HG02763 (cell line): Measurements from ENCODE around the gene DHX34.
"Not testable (repeated sequence)": the region's sequence is repeated elsewhere in the genome, so short reads cannot be mapped to it uniquely, and the experiment has no call there.

ENCODE experiments used
- ATAC-seq: cut with Tn5 transposase; IDR thresholded peaks from one replicate; pipeline ENCODE4 v1.9.1; 2021; ENCODE audit warnings: mild to moderate bottlenecking, moderate library complexity; ENCODE audit not compliant: unreplicated experiment

DHX34 gene

DNA sequence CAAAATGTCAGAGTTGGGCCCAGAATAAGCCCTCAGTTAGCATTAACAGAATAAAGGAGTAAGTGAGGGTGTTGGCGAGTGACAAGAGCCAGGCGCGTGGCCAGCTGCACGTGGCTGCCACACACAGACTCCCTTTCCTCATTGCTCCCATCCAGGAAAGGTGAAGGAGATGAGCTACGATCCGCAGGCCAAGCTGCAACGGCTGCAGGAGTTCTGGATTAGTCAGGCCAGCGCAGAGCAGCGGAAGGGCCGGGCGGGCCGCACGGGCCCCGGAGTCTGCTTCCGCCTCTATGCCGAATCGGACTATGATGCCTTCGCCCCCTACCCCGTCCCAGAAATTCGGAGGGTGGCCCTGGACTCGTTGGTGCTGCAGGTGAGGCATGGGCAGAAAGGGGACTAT lies 13.2 kb downstream of the DHX34 start:
- no peak for ATAC-seq

GRCh38 chr19:47363758-47364531 lies 14.8 kb downstream of the DHX34 start:
- ATAC-seq = no peak

- not testable (repeated sequence) for ATAC-seq
Observed at GRCh38 chr19:47365455-47365854, 16.3 kb downstream of the DHX34 start.

DNA sequence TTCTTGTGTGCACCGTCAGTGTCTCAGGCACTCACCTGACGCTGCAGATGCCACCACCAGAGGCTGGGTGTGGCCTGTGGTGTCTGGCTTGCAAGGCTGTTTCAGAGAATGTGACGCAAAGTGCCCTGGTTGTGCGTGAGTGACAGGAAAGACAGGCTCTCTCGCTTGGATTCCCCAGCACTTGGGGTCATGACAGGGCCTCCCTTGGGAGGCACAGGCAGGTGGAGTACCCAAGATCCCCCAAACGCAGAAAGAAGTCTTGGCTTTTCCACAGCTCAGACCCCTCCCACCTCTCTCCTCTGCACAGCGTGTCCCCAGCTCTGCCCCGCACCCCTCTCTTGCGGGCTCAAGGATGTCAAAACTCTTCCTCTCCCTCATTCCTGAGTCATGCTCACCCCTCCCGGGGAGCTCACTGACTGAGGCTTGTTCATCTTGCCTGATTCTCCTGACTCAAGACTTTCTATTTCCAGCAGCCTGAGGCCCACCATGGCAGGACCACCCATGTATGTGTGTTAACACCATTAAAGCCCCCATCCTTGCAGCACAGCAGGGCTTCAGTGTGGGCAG lies 21.0 kb downstream of the DHX34 start:
- no peak for ATAC-seq

DNA sequence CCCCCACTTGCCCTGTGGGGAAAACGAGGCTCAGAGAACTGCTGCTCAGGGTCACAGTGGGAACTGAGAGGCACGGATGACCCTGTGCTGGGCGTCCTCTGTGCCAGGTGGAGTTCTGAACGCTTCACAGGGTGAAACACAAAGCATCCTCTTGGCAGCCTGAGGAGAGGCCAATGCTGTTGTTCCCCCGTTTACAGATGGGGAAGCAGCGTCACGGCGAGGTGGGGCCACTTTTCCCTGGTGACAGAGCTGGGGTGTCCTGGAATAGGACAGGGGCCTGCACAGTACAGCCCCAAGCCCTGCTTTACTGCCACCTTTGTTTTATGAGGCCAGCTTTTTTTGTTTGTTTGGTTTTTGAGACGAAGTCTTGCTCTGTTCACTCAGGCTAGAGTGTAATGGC lies 22.1 kb downstream of the DHX34 start:
- ATAC-seq = no peak

- ATAC-seq = no peak
Observed at GRCh38 chr19:47372603-47373002, 23.5 kb downstream of the DHX34 start.

- no peak for ATAC-seq
Observed at GRCh38 chr19:47373246-47374240, 24.4 kb downstream of the DHX34 start.

- no peak for ATAC-seq
Observed at GRCh38 chr19:47374876-47375693, 26.0 kb downstream of the DHX34 start.

- no peak for ATAC-seq
Observed at GRCh38 chr19:47375694-47376588, 26.8 kb downstream of the DHX34 start.

GRCh38 chr19:47376589-47377144 lies 27.6 kb downstream of the DHX34 start:
- no peak for ATAC-seq

DNA sequence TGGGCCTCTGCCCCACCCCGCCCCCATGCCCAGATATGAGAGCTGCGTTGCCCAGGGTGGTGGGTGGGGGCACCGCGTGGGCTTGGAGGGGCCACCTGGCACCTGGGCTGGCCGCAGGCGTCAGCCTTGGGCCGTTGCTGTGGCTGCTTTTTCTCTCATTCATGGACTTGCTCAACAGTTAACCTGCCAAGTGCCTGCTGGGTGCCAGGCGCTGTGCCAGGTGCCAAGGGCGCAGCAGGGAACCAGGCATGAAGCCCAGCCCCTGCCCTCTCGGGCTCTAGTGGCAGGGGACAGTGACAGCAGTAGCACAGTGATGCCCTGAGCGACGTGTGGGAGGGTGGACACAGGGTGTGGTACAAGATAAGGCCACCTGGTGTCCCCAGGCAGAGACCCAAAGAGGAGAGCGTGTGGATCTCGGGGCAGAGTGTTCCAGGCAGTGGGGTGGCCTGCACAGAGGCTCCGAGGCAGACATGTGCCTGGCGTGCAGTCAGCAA lies 28.1 kb downstream of the DHX34 start:
- no peak for ATAC-seq

DNA sequence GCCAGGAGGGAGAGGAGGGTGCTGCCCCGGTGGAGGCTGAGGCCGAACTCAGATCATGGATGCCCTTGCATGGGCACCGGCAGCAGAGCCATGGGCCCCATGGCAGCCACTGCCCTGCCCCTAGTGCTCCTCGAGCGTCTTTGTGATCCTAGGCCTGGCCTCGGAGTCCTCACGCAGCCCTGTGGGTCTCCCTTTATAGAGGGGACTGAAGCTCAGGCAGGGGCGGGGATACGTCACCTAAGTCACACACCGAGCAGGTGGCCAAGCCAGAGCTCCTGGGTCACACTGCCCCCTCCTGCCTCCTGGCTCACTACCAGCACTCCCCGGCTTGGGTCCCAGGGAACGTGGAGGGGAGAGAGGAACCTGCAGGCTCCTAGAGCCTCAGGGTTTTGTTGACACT lies 28.7 kb downstream of the DHX34 start:
- ATAC-seq = no peak

GRCh38 chr19:47378246-47378645 lies 29.1 kb downstream of the DHX34 start:
- ATAC-seq = no peak

- no peak for ATAC-seq
Observed at GRCh38 chr19:47379381-47379938, 30.3 kb downstream of the DHX34 start.

DNA sequence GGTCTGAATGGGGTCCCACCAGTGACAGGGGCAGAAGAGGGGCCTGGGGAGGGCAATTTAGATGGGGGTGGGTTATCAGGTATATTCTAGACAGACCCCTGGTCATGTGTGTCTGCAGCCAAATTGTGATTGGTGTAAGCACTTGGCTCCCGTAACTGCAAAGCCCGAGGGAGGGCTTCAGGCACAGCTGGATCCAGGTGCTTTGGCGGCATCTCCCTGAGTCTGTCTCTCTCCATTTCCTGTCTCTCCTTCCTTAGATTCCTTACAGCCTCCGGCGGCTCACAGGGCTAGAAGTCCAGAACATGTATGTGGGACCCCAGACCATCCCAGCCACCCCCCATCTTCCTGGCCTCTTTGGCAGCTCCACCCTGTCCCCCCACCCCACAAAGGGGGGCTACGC lies 31.4 kb downstream of the DHX34 start:
- no peak for ATAC-seq

DNA sequence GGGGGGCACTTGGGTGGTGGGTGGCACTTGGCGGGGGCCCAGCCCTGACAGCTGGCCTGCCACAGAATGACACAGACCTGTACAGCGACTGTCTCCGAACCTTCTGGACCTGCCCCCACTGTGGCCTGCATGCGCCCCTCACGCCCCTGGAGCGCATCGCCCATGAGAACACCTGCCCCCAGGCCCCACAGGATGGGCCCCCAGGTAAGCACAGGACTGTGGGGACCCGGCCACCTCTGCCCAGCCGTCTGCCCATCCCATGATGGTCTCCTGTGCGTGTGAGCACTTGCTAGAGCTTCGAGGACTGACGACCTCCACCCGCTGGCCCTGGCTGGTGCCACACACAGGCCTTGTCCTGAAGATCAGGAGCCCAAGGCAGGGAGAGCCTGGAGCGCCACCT lies 32.0 kb downstream of the DHX34 start:
- no peak for ATAC-seq

GRCh38 chr19:47381653-47382279 lies 32.7 kb downstream of the DHX34 start:
- ATAC-seq = no peak

- not testable (repeated sequence) for ATAC-seq
Observed at GRCh38 chr19:47383890-47384289, 34.8 kb downstream of the DHX34 start.
